Loucy (cell line): Measurements from ENCODE around the gene CHRM3.

Source experiments
- H2AFZ ChIP-seq: fragments of 200-600 bp; sonication (generic); 2 replicates; pipeline ENCODE4 v1.6.0; 2016; ENCODE audit warnings: antibody characterized with exemption, mild to moderate bottlenecking, low read length, moderate library complexity
- H3F3A ChIP-seq: fragments of 200-600 bp; 2 replicates; pipeline ENCODE4 v1.6.0; 2016; ENCODE audit warnings: antibody characterized with exemption, low read depth, mild to moderate bottlenecking
- H3K27me3 ChIP-seq: fragments of 200-600 bp; sonication (generic); 2 replicates; pipeline ENCODE4 v1.6.1; 2014; ENCODE audit warnings: low read length, mild to moderate bottlenecking; ENCODE audit not compliant: insufficient read depth, poor library complexity, severe bottlenecking
- H3K36me3 ChIP-seq: fragments of 200-600 bp; sonication (generic); 2 replicates; pipeline ENCODE4 v1.6.1; 2016; ENCODE audit warnings: low read length; ENCODE audit not compliant: insufficient read depth
- H3K4me1 ChIP-seq: fragments of 200-600 bp; sonication (generic); 2 replicates; pipeline ENCODE4 v1.5.1; 2014; ENCODE audit warnings: low read length, mild to moderate bottlenecking; ENCODE audit not compliant: insufficient read depth, poor library complexity, severe bottlenecking
- H3K4me2 ChIP-seq: fragments of 200-600 bp; sonication (generic); 2 replicates; pipeline ENCODE4 v1.6.0; 2014; ENCODE audit warnings: antibody characterized with exemption, low read length, low read depth, mild to moderate bottlenecking; ENCODE audit not compliant: poor library complexity, severe bottlenecking
- H3K4me3 ChIP-seq: fragments of 200-600 bp; sonication (generic); 2 replicates; pipeline ENCODE4 v1.5.1; 2014; ENCODE audit warnings: low read length, mild to moderate bottlenecking, mixed read lengths; ENCODE audit not compliant: poor library complexity, severe bottlenecking
- H3K79me2 ChIP-seq: fragments of 200-600 bp; sonication (generic); 2 replicates; pipeline ENCODE4 v1.6.1; 2014; ENCODE audit warnings: low read length; ENCODE audit not compliant: insufficient read depth
- H3K9ac ChIP-seq: fragments of 200-600 bp; sonication (generic); 2 replicates; pipeline ENCODE4 v1.6.0; 2014; ENCODE audit warnings: mild to moderate bottlenecking, low read depth, low read length, moderate library complexity; ENCODE audit not compliant: poor library complexity, severe bottlenecking
- H3K9me2 ChIP-seq: fragments of 200-600 bp; sonication (generic); replicated peaks from 2 replicates; pipeline ENCODE4 v1.6.1; 2016; ENCODE audit warnings: low read depth, low read length, mixed read lengths
- H3K9me3 ChIP-seq: fragments of 200-600 bp; sonication (generic); 2 replicates; pipeline ENCODE4 v1.6.1; 2014; ENCODE audit warnings: mild to moderate bottlenecking, antibody characterized with exemption, low read length, low read depth; ENCODE audit not compliant: insufficient read depth
- H4K20me1 ChIP-seq: fragments of 200-600 bp; sonication (generic); 2 replicates; pipeline ENCODE4 v1.6.0; 2014; ENCODE audit warnings: antibody characterized with exemption, low read length, mild to moderate bottlenecking; ENCODE audit not compliant: insufficient read depth, poor library complexity, severe bottlenecking
- EZH2phosphoT487 ChIP-seq: fragments of 200-600 bp; IDR thresholded peaks from 2 replicates; pipeline ENCODE4 v1.6.1; 2018; ENCODE audit warnings: antibody characterized with exemption, mild to moderate bottlenecking, moderate library complexity, borderline replicate concordance
- TF ChIP-seq, protein P1 (sequence below): fragments of 200-600 bp; sonication (generic); conservative IDR thresholded peaks from 2 replicates; pipeline ENCODE4 v1.5.1; 2014; ENCODE audit warnings: mild to moderate bottlenecking, antibody characterized with exemption, low read length

Gene CHRM3

GRCh38 chr1:239388578-239388977 is 2.2 kb downstream of the CHRM3 start:
- Histone ChIP-seq H3K9me3 (no peaks in the 10 kb centered on the region), H3K36me3 (no peaks in the 10 kb centered on the region), H3K4me2 (no peak overlapping the region), H3F3A (no peaks in the 10 kb centered on the region), H3K9ac (no peak overlapping the region), H3K79me2 (no peaks in the 10 kb centered on the region), H3K4me1 (no peaks in the 10 kb centered on the region), H3K27me3 (no peaks in the 10 kb centered on the region), H3K4me3 (no peak overlapping the region), H4K20me1 (no peaks in the 10 kb centered on the region), H3K9me2 (no peaks in the 10 kb centered on the region), H2AFZ (no peak overlapping the region)
- TF ChIP-seq, protein P1, sequence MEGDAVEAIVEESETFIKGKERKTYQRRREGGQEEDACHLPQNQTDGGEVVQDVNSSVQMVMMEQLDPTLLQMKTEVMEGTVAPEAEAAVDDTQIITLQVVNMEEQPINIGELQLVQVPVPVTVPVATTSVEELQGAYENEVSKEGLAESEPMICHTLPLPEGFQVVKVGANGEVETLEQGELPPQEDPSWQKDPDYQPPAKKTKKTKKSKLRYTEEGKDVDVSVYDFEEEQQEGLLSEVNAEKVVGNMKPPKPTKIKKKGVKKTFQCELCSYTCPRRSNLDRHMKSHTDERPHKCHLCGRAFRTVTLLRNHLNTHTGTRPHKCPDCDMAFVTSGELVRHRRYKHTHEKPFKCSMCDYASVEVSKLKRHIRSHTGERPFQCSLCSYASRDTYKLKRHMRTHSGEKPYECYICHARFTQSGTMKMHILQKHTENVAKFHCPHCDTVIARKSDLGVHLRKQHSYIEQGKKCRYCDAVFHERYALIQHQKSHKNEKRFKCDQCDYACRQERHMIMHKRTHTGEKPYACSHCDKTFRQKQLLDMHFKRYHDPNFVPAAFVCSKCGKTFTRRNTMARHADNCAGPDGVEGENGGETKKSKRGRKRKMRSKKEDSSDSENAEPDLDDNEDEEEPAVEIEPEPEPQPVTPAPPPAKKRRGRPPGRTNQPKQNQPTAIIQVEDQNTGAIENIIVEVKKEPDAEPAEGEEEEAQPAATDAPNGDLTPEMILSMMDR = no peak
- TF ChIP-seq EZH2phosphoT487 = no peak

DNA sequence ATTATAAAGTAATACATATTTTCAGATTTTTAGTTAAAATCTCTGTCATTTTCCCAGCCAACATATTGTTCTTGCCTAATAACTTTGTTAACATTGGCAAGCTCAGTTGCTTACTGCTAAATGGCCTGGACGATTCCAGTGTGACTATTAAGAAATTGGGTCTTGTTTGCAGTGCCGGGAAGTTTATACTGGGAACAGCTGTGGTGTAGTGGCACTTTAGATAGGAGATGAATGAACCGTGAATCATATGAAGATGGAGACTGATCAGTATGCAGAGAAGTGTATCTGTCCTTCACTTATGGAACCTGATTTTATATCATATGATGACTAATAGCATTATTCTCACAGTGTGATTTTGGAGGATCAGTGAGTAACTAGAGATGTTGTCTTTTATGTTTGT is 3.3 kb downstream of the CHRM3 start:
- TF ChIP-seq, protein P1 = no peak
- TF ChIP-seq EZH2phosphoT487 = no peak
- no peaks in the 10 kb centered on the region for H3K9me3 ChIP-seq
- H2AFZ ChIP-seq = no peak overlapping the region
- H3K4me3 ChIP-seq = no peak overlapping the region
- no peaks in the 10 kb centered on the region for H3F3A ChIP-seq
- no peaks in the 10 kb centered on the region for H4K20me1 ChIP-seq
- H3K79me2 ChIP-seq = no peaks in the 10 kb centered on the region
- H3K36me3 ChIP-seq = no peaks in the 10 kb centered on the region
- no peaks in the 10 kb centered on the region for H3K27me3 ChIP-seq
- H3K4me2 ChIP-seq = no peak overlapping the region
- no peak overlapping the region for H3K9ac ChIP-seq
- H3K9me2 ChIP-seq = no peaks in the 10 kb centered on the region
- no peaks in the 10 kb centered on the region for H3K4me1 ChIP-seq

- no peak for TF ChIP-seq EZH2phosphoT487
- TF ChIP-seq, protein P1 = no peak
- H3F3A ChIP-seq = no peaks in the 10 kb centered on the region
- no peaks in the 10 kb centered on the region for H3K4me1 ChIP-seq
- H3K9me2 ChIP-seq = no peaks in the 10 kb centered on the region
- H3K9ac ChIP-seq = no peak overlapping the region
- no peaks in the 10 kb centered on the region for H3K9me3 ChIP-seq
- no peaks in the 10 kb centered on the region for H4K20me1 ChIP-seq
- H3K27me3 ChIP-seq = no peaks in the 10 kb centered on the region
- no peak overlapping the region for H3K4me3 ChIP-seq
- no peak overlapping the region for H3K4me2 ChIP-seq
- no peaks in the 10 kb centered on the region for H3K79me2 ChIP-seq
- H3K36me3 ChIP-seq = no peaks in the 10 kb centered on the region
- H2AFZ ChIP-seq = no peak overlapping the region
Observed at GRCh38 chr1:239392271-239392670, 5.9 kb downstream of the CHRM3 start.
